NOMO-1 (cell line): ENCODE data around the gene CAMP.
"Not testable (repeated sequence)": the region's sequence is repeated elsewhere in the genome, so short reads cannot be mapped to it uniquely, and the experiment has no call there.

Source experiments
- DNase-seq, 2 experiments: peaks; one replicate each; lab custom pipeline; 2025; ENCODE audit not compliant: unreplicated experiment in 2 of 2; lab: John Stamatoyannopoulos, UW

The CAMP gene

GRCh38 chr3:48211776-48212175, 11.5 kb upstream of the CAMP start:
- not testable (repeated sequence) for DNase-seq

- no peak for DNase-seq
These were observed 9.1 kb upstream of the CAMP start for GRCh38 chr3:48214225-48214624.

DNA sequence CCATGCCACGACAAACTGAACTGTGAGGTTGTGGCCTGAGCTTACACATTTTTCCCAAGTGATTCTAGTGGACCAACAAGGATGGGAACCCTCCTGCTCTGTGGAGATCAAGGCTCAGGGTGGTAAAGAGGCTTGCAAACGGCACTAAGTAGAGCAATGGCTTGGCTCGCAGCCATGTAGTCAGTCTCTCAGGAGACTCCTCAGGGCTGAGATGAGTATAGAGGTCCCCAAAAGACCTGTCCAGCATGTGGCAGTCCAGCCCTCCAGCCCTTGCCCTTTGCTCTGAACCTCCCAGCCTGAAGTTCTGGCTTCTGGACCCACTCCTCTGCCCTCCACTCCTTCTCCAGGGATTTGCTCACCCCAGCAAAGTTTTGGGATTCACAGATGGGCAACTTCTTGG, 8.3 kb upstream of the CAMP start:
- no peak for DNase-seq

- no peak for DNase-seq
These were observed 7.8 kb upstream of the CAMP start for GRCh38 chr3:48215466-48215865.

DNA sequence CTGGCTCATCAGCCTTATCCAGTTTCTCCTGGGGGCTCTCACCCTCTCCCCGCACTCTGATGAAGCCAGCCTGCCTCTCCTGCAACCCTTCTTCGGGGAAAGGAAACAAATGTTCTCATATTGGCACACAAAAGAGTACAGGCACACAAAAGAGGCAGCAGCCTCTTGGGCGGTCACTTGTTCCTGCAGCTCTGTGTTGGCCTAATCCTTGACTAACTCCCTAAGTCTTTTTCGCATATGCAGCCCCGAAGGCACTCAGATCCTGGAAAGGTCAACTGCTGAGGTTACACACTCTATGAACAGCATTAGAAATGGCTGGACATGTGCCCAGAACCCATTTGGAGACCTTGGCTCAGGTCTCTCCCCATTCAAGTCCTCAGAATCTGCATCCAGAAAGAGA, 7.4 kb upstream of the CAMP start:
- DNase-seq = no peak

DNA sequence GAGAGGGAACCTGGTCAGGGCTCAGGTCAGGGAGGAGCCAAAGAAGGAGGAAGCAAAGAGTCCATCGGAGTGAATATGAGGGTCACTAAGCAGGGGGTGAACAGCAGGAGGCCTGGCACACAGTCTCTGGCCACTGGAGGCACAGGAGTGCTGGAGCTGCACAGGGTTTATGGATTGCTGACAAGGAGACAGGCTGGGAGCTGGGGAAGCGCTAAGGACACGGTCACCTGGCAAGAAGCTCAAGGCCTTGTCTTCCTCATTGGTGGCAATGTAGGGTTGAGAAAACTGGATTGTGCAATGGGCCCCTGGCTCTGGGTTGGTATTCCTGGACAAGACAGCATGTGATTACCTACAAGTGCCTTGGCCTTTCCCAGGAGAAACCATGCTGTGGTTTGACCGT, 5.8 kb upstream of the CAMP start:
- DNase-seq = no peak

DNA sequence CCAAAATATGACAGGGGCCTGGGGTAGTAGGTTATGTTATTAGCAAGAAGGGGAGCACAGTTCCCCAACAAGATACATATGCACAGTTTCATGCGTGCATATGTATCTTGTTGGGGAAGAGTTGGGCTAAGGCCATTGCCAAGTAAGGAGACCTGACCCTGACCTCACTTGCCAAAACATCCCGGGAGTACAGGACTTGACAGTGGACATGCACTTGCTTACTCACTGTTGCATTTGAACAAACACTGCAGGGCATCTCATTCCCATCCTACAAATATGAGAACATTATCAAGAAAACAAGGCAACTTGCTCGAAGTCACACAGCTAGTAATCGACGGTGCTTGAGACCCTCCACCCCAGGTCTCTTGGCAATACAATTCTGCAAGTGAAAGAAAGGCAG, 4.8 kb upstream of the CAMP start:
- no peak for DNase-seq

GRCh38 chr3:48219543-48219942, 3.8 kb upstream of the CAMP start:
- no peak for DNase-seq

DNA sequence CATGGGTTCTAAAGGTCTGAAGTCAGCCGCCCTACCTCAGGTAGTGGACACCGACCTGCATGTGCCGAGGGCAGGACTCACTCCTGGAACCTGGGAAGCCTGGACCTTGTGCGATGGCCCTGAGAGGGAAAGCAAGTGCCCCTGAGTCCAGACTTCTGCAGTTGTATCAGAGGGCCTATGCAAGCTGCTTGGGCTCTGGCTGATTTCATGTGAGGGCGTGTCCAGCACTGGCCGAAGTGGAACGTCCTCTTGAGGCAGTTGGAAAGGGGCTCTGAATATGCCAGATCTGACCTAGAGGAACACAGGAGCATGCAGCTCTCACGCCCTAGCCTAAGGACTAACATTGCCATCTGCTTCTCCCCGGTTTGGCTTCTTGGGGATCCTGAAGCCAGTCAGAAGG, 2.5 kb upstream of the CAMP start:
- no peak for DNase-seq

- no peak for DNase-seq
These were observed 2.3 kb downstream of the CAMP start for GRCh38 chr3:48225587-48225986.

DNA sequence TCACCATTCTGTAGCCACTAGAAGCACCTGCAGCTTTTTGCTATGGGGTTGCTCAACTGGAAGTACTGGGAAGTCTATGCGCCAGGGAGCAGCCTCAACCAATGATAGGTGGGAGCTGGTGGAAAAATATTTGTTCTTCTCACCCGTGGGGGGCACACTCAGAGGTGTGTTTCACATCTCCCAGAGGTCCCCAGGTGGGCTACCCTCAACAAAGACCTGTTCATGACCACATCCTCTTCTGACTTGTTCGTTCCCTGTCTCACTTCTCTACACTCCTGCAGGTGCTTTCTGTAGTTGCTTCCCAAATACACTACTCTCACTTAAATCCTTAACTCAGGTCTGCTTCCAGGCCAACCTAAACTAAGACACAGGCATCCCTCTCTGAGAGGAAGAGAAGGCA, 3.6 kb downstream of the CAMP start:
- no peak for DNase-seq

DNA sequence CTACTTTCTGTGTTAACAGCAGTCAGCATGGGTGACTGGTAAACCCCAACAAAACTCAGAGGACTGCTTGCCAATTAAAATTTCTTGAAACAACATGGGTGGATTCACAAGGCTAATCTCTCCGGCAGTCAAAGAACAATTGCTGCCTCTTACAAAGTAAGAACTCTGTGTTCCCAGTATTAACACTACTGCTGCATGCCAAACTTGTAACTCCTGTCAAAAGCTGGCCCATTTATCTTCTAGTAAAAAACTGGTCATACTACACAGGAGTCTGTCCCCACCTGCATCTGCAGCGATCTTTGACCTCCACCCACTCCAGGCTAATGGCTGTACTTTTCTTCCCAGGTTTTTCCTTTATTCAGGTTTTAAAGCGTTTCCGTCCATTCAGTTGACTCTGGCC, 8.9 kb downstream of the CAMP start:
- DNase-seq = no peak

DNA sequence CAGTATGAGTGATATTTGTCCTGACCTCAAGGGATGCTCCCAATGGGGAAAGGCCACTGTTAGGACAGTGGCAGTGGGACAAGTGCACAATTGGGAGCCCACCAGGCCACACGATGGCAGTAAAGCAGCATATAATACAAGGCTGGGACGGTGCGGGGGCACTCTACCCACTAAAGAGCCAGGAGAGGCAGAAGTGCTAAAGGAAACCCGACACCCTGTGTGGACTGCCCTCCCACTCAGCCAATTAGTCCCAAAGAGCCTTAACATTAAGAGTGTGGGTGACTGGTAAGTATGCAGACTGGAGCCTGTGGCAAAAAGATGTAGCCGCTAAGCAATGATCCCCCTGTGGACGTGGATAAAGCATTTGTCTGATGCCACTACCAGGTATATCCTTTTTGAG, 9.4 kb downstream of the CAMP start:
- DNase-seq = peak; percentile 44 to 58

- peak; percentile 14 to 57 for DNase-seq
These were observed 10.2 kb downstream of the CAMP start for GRCh38 chr3:48233542-48233941.

GRCh38 chr3:48236531-48236930, 13.2 kb downstream of the CAMP start:
- DNase-seq = no peak

- DNase-seq = no peak
These were observed 15.3 kb downstream of the CAMP start for GRCh38 chr3:48238531-48239085.

DNA sequence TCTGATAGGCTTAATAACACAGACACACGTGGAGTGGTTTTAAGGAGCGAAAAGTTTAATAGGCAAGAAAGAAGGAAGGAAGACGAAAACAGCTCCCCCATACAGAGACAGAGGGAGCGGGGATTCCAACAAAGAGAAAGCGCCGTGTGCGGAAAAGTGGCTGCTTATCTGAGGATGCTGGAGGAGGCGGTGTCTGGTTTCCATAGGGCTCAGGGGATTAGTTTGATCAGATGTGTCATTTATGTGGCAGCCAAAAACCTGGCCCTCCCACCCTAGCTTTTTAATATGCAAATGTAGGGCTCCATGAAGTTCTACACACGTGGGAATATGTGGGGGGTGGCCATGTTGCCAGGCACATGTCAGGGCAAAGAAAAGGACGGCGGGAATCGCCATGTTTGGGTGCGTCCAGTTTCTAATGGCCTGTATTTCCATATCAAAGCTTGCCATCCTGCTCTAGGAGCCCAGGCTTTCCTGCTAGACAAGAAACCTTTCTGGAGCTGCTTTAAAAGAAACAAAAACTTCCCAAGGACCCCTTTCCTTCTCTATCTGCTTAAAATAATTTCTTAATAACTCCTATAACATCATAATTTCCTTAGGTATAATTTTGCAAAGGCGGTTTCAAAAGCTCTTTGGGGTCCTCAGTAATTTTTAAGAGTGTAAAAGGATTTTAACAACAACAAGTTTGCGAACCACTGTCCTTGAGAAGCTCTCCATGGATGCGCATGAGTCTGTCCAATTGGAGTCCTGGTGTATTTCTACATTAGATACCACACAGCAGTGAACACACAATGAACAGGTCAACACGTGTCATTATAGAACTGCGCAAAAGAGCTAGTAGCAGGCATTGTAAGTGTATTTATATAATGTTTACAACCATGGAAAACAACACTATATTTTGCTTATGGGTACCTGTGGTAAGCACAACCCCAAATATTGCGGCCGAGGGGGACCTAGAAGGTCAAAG, 17.0 kb downstream of the CAMP start:
- no peak for DNase-seq

DNA sequence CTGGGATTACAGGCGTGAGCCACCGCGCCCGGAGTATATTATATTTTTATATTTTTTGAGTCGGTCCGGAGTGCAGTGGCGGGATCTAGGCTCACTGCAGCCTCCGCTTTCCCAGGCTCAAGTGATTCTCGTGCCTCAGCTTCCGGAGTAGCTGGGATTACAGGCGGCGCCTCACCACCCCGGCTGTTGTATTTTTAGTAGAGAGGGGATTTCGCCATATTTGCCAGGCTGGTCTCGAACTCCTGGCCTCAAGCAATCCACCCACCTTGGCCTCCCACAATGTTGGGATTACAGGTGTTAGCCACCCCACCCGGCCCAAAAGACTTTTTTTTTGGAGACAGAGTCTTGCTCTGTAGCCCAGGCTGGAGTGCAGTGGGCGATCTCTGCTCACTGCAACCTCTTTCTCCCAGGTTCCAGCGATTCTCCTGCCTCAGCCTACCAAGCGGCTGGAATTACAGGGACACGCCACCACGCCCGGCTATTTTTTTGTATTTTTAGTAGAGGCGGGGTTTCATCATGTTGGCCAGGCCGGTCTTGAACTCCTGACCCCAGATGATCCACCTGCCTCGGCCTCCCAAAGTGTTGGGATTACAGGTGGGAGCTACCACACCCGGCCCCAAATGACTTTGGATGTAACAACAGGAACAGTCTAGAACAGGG, 18.6 kb downstream of the CAMP start:
- no peak for DNase-seq

DNA sequence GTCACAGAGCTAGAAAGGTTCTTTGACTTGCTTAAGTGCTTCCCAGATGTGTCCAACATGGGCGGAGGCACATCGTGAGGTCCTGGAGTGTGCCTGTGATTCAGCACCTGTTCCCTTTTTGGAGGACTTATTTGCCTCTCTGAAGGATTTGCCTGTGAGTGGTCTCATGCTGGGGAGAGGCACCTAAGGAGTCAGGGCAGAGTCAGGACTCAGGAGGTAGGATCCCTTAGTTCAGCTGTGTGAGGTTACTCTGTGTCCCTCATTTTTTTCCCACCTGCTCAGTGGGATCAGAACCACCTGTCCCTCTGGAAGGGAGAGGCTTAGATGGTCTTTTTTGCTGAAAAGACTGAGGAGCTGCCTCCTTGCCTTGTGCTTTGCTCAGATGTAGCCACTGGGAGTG, 20.6 kb downstream of the CAMP start:
- no peak for DNase-seq

DNA sequence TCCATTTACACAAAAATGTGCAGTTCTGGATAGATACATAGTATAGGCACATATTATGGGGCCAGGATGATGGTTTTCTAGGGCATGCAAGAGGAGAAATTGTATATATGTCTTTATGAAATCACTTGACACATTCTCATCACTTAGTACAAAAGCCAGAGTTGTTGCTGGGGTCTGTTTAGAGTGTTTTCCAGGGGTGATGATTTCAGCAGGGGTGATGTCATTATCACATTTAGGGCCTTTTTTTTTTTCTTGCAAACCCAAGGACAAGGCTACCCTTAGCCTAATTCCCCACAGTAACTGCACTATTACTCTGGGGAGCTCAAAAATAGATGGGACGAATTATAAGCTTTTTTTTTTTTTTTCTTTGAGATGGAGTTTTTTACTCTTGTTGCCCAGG, 21.2 kb downstream of the CAMP start:
- DNase-seq = no peak

GRCh38 chr3:48245136-48245535, 21.8 kb downstream of the CAMP start:
- DNase-seq = no peak

DNA sequence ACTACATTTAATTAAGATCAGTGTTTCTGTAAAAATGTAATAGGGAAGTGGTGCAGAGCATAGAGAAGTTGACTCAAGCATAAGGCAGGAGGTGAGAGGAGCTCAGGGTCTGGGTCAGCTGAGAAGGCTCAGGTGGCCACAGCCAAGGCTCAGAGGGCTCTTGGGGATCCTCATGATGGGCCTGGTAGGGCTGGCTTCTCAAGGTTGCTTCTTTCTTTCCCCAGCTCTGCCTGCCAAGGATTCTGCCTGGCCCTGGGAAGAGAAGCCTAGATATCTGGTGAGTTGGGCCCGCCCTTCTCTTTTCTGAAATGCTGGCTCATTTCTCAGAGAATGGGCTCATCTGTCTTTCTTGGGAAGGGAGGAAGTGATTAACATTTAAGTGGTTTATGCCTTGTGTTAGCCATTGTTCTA, 24.1 kb downstream of the CAMP start:
- DNase-seq = peak; percentile 33 to 72
